H1 (cell line): ENCODE results near the gene EPHA6. TPM values are rescaled to one million over a fixed set of nuclear protein-coding genes. Genes with fewer than 3 reads are reported as not detected.

Experiments used
- CTCF ChIA-PET: fragments of 300-600 bp; sonication (Branson Sonifier 250); formaldehyde crosslinking; loops from one replicate; lab custom pipeline; 2021; ENCODE audit not compliant: partially characterized antibody; lab: Charles Lee
- POLR2A ChIA-PET: fragments of 300-600 bp; sonication (Branson Sonifier 250); formaldehyde crosslinking; loops from one replicate; lab custom pipeline; 2021; ENCODE audit warnings: inconsistent platforms; ENCODE audit not compliant: partially characterized antibody; lab: Charles Lee
- DNase-seq, 2 experiments: peaks; one replicate each; pipeline versions ENCODE4 v3.0.0 to v3.0.0-alpha.2; 2010 to 2022; ENCODE audit warnings: low spot score in 2 of 2, low read depth in 1 of 2, mixed read lengths in 1 of 2
- FAIRE-seq: peaks from 2 replicates; lab custom pipeline; 2011; peaks lifted over from hg19 to GRCh38; lab: Jason Lieb, UNC
- H2AFZ ChIP-seq: 2 replicates; pipeline ENCODE4 v1.8.1; 2012; ENCODE audit warnings: low read length, inconsistent platforms
- H2AK5ac ChIP-seq: 2 replicates; pipeline ENCODE4 v1.6.1; 2013; ENCODE audit warnings: low read depth, low read length
- H2BK120ac ChIP-seq: replicated peaks from 2 replicates; pipeline ENCODE3; 2013; ENCODE audit warnings: low read depth, low read length, inconsistent platforms
- H2BK12ac ChIP-seq: 2 replicates; pipeline ENCODE4 v1.6.1; 2013; ENCODE audit warnings: low read depth, low read length
- H2BK15ac ChIP-seq: 2 replicates; pipeline ENCODE4 v1.6.1; 2013; ENCODE audit warnings: low read length
- H2BK20ac ChIP-seq: 2 replicates; pipeline ENCODE4 v1.6.1; 2013; ENCODE audit warnings: low read length
- H2BK5ac ChIP-seq: 2 replicates; pipeline ENCODE4 v1.6.1; 2013; ENCODE audit warnings: low read depth, low read length
- H3K14ac ChIP-seq: 2 replicates; pipeline ENCODE4 v1.6.1; 2013; ENCODE audit warnings: inconsistent platforms; ENCODE audit not compliant: insufficient read length
- H3K18ac ChIP-seq: 2 replicates; pipeline ENCODE4 v1.6.1; 2013; ENCODE audit warnings: low read length; ENCODE audit errors: extremely low read depth
- H3K23ac ChIP-seq: 2 replicates; pipeline ENCODE4 v1.6.1; 2013; ENCODE audit warnings: inconsistent platforms; ENCODE audit not compliant: insufficient read length
- H3K23me2 ChIP-seq: 2 replicates; pipeline ENCODE4 v1.6.1; 2013; ENCODE audit warnings: low read depth, low read length
- H3K27ac ChIP-seq: 2 replicates; pipeline ENCODE4 v1.6.1; 2011; ENCODE audit warnings: low read depth, low read length, inconsistent platforms
- H3K27me3 ChIP-seq, 4 experiments: replicated peaks in 1 of 4; 1 replicate in 1 of 4; 2 replicates in 3 of 4; pipeline versions ENCODE4 v1.6.1 to v1.8.1; 2011 to 2013; ENCODE audit warnings: low read length in 3 of 4, mild to moderate bottlenecking in 3 of 4, inconsistent platforms in 2 of 4, mixed read lengths in 2 of 4, moderate library complexity in 1 of 4; ENCODE audit not compliant: control insufficient read depth in 3 of 4, insufficient read depth in 3 of 4; ENCODE audit errors: extremely low read depth in 1 of 4
- H3K36me3 ChIP-seq, 4 experiments: 2 replicates each; pipeline versions ENCODE4 v1.6.1 to v1.8.1; 2011 to 2013; ENCODE audit warnings: mild to moderate bottlenecking in 4 of 4, low read length in 3 of 4, moderate library complexity in 2 of 4, control low read depth in 1 of 4, inconsistent platforms in 1 of 4; ENCODE audit not compliant: insufficient read depth in 4 of 4, control insufficient read depth in 2 of 4
- H3K4ac ChIP-seq: replicated peaks from 2 replicates; pipeline ENCODE3; 2013; ENCODE audit warnings: low read length, low read depth, mixed read lengths, inconsistent platforms; ENCODE audit not compliant: insufficient read length
- H3K4me1 ChIP-seq, 4 experiments: replicated peaks in 1 of 4; 1 replicate in 1 of 4; 2 replicates in 3 of 4; pipeline versions ENCODE4 v1.6.1 to v1.8.1; 2011 to 2013; ENCODE audit warnings: low read length in 3 of 4, inconsistent platforms in 2 of 4, mixed read lengths in 1 of 4; ENCODE audit not compliant: insufficient read depth in 4 of 4, control insufficient read depth in 3 of 4
- H3K4me2 ChIP-seq, 2 experiments: 2 replicates each; pipeline versions ENCODE4 v1.6.1 to v1.8.1; 2011 to 2013; ENCODE audit warnings: low read depth in 2 of 2, low read length in 2 of 2, control low read depth in 1 of 2, inconsistent platforms in 1 of 2, mild to moderate bottlenecking in 1 of 2; ENCODE audit not compliant: insufficient read depth in 1 of 2
- H3K4me3 ChIP-seq, 4 experiments: fragments of 200-600, 300-600 bp in 1 of 4; sonication (generic), shearing (Covaris generic), sonication (Bioruptor Twin) in 1 of 4; 2 replicates each; pipeline versions ENCODE4 v1.5.1 to v1.8.1; 2011 to 2016; ENCODE audit warnings: low read length in 4 of 4, low read depth in 3 of 4, control low read depth in 2 of 4, inconsistent platforms in 2 of 4, mild to moderate bottlenecking in 2 of 4, mixed read lengths in 1 of 4, moderate library complexity in 1 of 4; ENCODE audit not compliant: insufficient read depth in 2 of 4; ENCODE audit errors: extremely low read depth in 1 of 4
- H3K56ac ChIP-seq: replicated peaks from 2 replicates; pipeline ENCODE3; 2013; ENCODE audit warnings: low read depth, mild to moderate bottlenecking, mixed read lengths, low read length, inconsistent platforms; ENCODE audit not compliant: insufficient read length
- H3K79me1 ChIP-seq: 2 replicates; pipeline ENCODE4 v1.6.1; 2013; ENCODE audit warnings: low read depth, low read length, control low read depth
- H3K79me2 ChIP-seq, 2 experiments: 2 replicates each; pipeline versions ENCODE4 v1.6.1 to v1.8.1; 2012 to 2013; ENCODE audit warnings: low read length in 2 of 2, mild to moderate bottlenecking in 2 of 2, inconsistent platforms in 1 of 2; ENCODE audit not compliant: insufficient read depth in 2 of 2, control insufficient read depth in 1 of 2
- H3K9ac ChIP-seq, 4 experiments: replicated peaks in 1 of 4; 1 replicate in 1 of 4; 2 replicates in 3 of 4; pipeline versions ENCODE4 v1.6.1 to v1.8.1; 2011 to 2013; ENCODE audit warnings: low read depth in 3 of 4, low read length in 3 of 4, control low read depth in 2 of 4, mild to moderate bottlenecking in 2 of 4, moderate library complexity in 2 of 4, inconsistent platforms in 1 of 4; ENCODE audit errors: extremely low read depth in 1 of 4
- H3K9me3 ChIP-seq, 2 experiments: 2 replicates each; pipeline versions ENCODE4 v1.6.1 to v1.8.1; 2012 to 2013; ENCODE audit warnings: mild to moderate bottlenecking in 2 of 2, moderate library complexity in 2 of 2, control low read depth in 1 of 2, inconsistent platforms in 1 of 2, low read depth in 1 of 2, low read length in 1 of 2, mixed read lengths in 1 of 2; ENCODE audit not compliant: insufficient read depth in 2 of 2
- H4K20me1 ChIP-seq, 2 experiments: replicated peaks in 1 of 2; 2 replicates each; pipeline versions ENCODE3 to v1.8.1; 2011 to 2013; ENCODE audit warnings: inconsistent platforms in 2 of 2, low read length in 2 of 2, mild to moderate bottlenecking in 1 of 2; ENCODE audit not compliant: insufficient read depth in 2 of 2, control insufficient read depth in 1 of 2
- H4K5ac ChIP-seq: 2 replicates; pipeline ENCODE4 v1.6.1; 2013; ENCODE audit warnings: low read length, low read depth, mixed read lengths, inconsistent platforms; ENCODE audit not compliant: insufficient read length
- H4K8ac ChIP-seq: 2 replicates; pipeline ENCODE4 v1.8.0; 2013; ENCODE audit warnings: mild to moderate bottlenecking, moderate library complexity, low read length, inconsistent platforms; ENCODE audit not compliant: insufficient read depth; ENCODE audit errors: extremely low read depth
- H4K91ac ChIP-seq: replicated peaks from 2 replicates; pipeline ENCODE3; 2013; ENCODE audit warnings: low read length, mixed read lengths, inconsistent platforms; ENCODE audit not compliant: insufficient read length
- TAF1 ChIP-seq: IDR thresholded peaks from 2 replicates; pipeline ENCODE4 v1.6.1; 2011; ENCODE audit warnings: mild to moderate bottlenecking, low read depth, low read length
- WGBS, 2 experiments: shearing (Covaris generic) in 1 of 2; methylation state at CpG; one replicate each; pipeline versions ENCODE4 v1.1.6 to v1.1.7; 2013 to 2015; ENCODE audit warnings: low lambda C conversion rate in 2 of 2, mixed read lengths in 2 of 2, inconsistent platforms in 1 of 2, low coverage in 1 of 2, missing lambda C conversion rate in 1 of 2; ENCODE audit not compliant: insufficient replicate concordance in 2 of 2, insufficient coverage in 1 of 2, insufficient read length in 1 of 2; ENCODE audit errors: extremely low coverage in 1 of 2, missing lambda C conversion rate in 1 of 2; 5-methylcytosine and 5-hydroxymethylcytosine counted together
- polyA plus RNA-seq, 7 experiments: library from polyadenylated mRNA; depleted of rRNA in 3 of 7; stranded (reverse) in 5 of 7; unstranded in 2 of 7; fragments of >200 nt in 5 of 7; fragments of 200-250 nt in 2 of 7; gene quantifications; 1 replicate in 5 of 7; 2 replicates in 1 of 7; 4 replicates in 1 of 7; pipeline versions ENCODE4 v1.2.1 to v1.2.3, GENCODE V29; 2011 to 2013; ENCODE audit warnings: missing spikeins in 2 of 7, mixed read lengths in 2 of 7
- total RNA-seq: library from RNA; stranded (reverse); fragmentation: NEBNext Ultra II Directional; extraction: Animal tissue kit (Norgen Biotek cat#: 25700); gene quantifications from 2 replicates; pipeline ENCODE4 v1.2.1, GENCODE V29; 2021

EPHA6 gene
- total and polyA plus RNA-seq, 2 of the 8 experiments (the other 6 are each of a cell fraction or from before 2014, with no cell fraction given): 0.83 to 3.2 TPM

DNA sequence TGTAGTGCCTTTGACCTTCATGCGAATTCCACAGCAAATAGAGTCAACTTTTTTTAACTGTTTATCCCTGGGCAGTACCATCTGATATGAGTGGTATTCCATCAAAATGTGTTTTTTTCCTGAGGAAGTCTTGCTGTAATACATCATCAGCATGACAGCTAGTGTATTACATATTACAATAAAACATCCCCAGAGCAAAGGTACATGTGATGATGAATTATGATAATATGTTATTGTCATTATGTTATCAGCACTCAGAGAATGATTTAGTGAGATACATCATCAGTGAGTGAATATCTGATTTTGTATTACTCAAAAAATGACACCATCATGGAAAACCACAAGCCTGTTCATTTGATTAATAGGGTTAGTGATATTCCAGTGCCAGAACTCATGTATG lies 880.5 kb downstream of the EPHA6 start:
- no peak overlapping the region for H3K4ac ChIP-seq
- no peak overlapping the region for H2BK20ac ChIP-seq
- no peak for TF ChIP-seq TAF1
- no peak overlapping the region for H3K4me2 ChIP-seq
- no peak for DNase-seq
- H2AFZ ChIP-seq: no peak overlapping the region
- no peak overlapping the region for H3K4me3 ChIP-seq
- no peaks in the 10 kb centered on the region for H3K79me1 ChIP-seq
- WGBS, 2 experiments: 90% methylated on average over 1 of the region's 1 CpG; no CpG with 5 or more reads in 1 of the 2 experiments
- no peak overlapping the region for H2BK12ac ChIP-seq
- H4K91ac ChIP-seq: no peak overlapping the region
- no peaks in the 10 kb centered on the region for H3K9me3 ChIP-seq
- ChIA-PET POLR2A (no interaction called here), CTCF (interaction anchor here (1.3 kb wide), 1 partner anchor 8 kb away, joined by 3 read pairs; no protein-coding TSS in a partner anchor)
- H2BK15ac ChIP-seq: no peak overlapping the region
- H3K9ac ChIP-seq: no peak overlapping the region
- no peak overlapping the region for H3K56ac ChIP-seq
- H4K5ac ChIP-seq: no peak overlapping the region
- H3K36me3 ChIP-seq: no peaks in the 10 kb centered on the region
- H3K18ac ChIP-seq: no peak overlapping the region
- H3K23me2 ChIP-seq: no peaks in the 10 kb centered on the region
- no peak overlapping the region for H3K23ac ChIP-seq
- H3K79me2 ChIP-seq: no peaks in the 10 kb centered on the region
- H3K4me1 ChIP-seq: no peaks in the 10 kb centered on the region
- no peak for FAIRE-seq
- H4K8ac ChIP-seq: no peak overlapping the region
- no peaks in the 10 kb centered on the region for H4K20me1 ChIP-seq
- no peak overlapping the region for H2AK5ac ChIP-seq
- no peak overlapping the region for H3K14ac ChIP-seq
- no peaks in the 10 kb centered on the region for H3K27me3 ChIP-seq
- no peak overlapping the region for H2BK5ac ChIP-seq
- no peak overlapping the region for H3K27ac ChIP-seq
- no peak overlapping the region for H2BK120ac ChIP-seq
